Measurements from ENCODE around the gene RNF182. TPM values are rescaled to one million over a fixed set of nuclear protein-coding genes. Genes with fewer than 3 reads are reported as not detected.

RNF182 gene
- polyA plus RNA-seq, 1 of the 3 experiments (the other 2 are of a cell fraction), result 8.0 TPM

DNA sequence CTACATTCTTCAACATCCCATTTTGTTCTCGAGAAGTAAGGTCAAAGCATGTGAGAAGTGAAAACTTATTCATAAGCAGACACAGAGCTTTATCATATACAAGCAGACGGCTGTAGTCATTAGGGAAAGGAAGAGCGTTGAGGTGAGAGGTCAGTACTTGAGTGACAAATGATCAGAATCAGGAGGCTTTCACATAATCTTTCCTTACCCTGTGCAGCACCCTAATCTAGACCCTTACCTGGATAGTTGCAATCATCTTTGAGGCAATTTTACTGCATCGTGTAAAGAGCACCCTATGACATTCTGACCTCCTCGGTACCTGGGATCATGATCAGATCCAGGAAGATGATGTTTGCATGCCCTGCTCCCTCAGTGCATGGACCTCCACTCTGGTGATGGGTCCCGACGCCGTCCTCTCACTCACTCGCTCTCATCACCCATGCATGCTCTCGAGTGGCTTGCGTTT is 62.7 kb downstream of the RNF182 start:
- ChIA-PET CTCF (interaction anchor here (0.7 kb wide), 1 partner anchor 13 kb away, joined by 3 read pairs; no protein-coding TSS in a partner anchor), POLR2A (no interaction called here)
- WGBS (ENCODE audit: low lambda C conversion rate), result 93% methylated on average over 11 of the region's 11 CpGs
- no peak overlapping the region for H3K4me2 ChIP-seq
- H3K36me3 ChIP-seq (replicated peaks in 1 of 2; ENCODE audit: control insufficient read depth in 1 of 2, insufficient read depth in 2 of 2, low read length in 1 of 2), result no peaks in the 10 kb centered on the region
- H4K20me1 ChIP-seq (ENCODE audit: insufficient read depth), result no peaks in the 10 kb centered on the region
- no peak overlapping the region for H3K27ac ChIP-seq (ENCODE audit: low read depth in 2 of 2, low read length in 1 of 2)
- DNase-seq, result no peak
- H3K27me3 ChIP-seq (ENCODE audit: insufficient read depth), result no peaks in the 10 kb centered on the region
- H2AFZ ChIP-seq (ENCODE audit: low read depth), result no peak overlapping the region
- H3K9ac ChIP-seq, result no peak overlapping the region
- TF ChIP-seq TEAD4 (IDR thresholded peaks at IDR 0.05; ENCODE audit: borderline replicate concordance, insufficient read depth), result no peak
- no peak for TF ChIP-seq FOSL2 (IDR thresholded peaks at IDR 0.05; ENCODE audit: borderline replicate concordance, low read depth)
- no peak for TF ChIP-seq RFX5 (IDR thresholded peaks at IDR 0.05; ENCODE audit: low read length)
- TF ChIP-seq TCF12 (IDR thresholded peaks at IDR 0.05), result no peak
- TF ChIP-seq, protein P1, sequence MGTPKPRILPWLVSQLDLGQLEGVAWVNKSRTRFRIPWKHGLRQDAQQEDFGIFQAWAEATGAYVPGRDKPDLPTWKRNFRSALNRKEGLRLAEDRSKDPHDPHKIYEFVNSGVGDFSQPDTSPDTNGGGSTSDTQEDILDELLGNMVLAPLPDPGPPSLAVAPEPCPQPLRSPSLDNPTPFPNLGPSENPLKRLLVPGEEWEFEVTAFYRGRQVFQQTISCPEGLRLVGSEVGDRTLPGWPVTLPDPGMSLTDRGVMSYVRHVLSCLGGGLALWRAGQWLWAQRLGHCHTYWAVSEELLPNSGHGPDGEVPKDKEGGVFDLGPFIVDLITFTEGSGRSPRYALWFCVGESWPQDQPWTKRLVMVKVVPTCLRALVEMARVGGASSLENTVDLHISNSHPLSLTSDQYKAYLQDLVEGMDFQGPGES (IDR thresholded peaks at IDR 0.05; ENCODE audit: low read depth, low read length), result no peak
- no peak for TF ChIP-seq SMC3 (IDR thresholded peaks at IDR 0.05; ENCODE audit: low read depth, low read length)
- TF ChIP-seq TAF1 (IDR thresholded peaks at IDR 0.05; ENCODE audit: borderline replicate concordance, low read depth, low read length), result no peak
- TF ChIP-seq FOXM1 (IDR thresholded peaks at IDR 0.05; ENCODE audit: low read depth), result no peak
- TF ChIP-seq, protein P2, sequence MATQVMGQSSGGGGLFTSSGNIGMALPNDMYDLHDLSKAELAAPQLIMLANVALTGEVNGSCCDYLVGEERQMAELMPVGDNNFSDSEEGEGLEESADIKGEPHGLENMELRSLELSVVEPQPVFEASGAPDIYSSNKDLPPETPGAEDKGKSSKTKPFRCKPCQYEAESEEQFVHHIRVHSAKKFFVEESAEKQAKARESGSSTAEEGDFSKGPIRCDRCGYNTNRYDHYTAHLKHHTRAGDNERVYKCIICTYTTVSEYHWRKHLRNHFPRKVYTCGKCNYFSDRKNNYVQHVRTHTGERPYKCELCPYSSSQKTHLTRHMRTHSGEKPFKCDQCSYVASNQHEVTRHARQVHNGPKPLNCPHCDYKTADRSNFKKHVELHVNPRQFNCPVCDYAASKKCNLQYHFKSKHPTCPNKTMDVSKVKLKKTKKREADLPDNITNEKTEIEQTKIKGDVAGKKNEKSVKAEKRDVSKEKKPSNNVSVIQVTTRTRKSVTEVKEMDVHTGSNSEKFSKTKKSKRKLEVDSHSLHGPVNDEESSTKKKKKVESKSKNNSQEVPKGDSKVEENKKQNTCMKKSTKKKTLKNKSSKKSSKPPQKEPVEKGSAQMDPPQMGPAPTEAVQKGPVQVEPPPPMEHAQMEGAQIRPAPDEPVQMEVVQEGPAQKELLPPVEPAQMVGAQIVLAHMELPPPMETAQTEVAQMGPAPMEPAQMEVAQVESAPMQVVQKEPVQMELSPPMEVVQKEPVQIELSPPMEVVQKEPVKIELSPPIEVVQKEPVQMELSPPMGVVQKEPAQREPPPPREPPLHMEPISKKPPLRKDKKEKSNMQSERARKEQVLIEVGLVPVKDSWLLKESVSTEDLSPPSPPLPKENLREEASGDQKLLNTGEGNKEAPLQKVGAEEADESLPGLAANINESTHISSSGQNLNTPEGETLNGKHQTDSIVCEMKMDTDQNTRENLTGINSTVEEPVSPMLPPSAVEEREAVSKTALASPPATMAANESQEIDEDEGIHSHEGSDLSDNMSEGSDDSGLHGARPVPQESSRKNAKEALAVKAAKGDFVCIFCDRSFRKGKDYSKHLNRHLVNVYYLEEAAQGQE (IDR thresholded peaks at IDR 0.05; ENCODE audit: low read depth, low read length), result no peak
- no peak for TF ChIP-seq CHD2 (IDR thresholded peaks at IDR 0.05; ENCODE audit: low read length, partially characterized antibody)
- no peak for TF ChIP-seq RCOR1 (IDR thresholded peaks at IDR 0.05; ENCODE audit: low read length)
- peaks cover 6% of the 10 kb centered on the region for H3F3A ChIP-seq (replicated peaks; ENCODE audit: insufficient read depth)
- no peak overlapping the region for H3K4me3 ChIP-seq (ENCODE audit: low read depth in 2 of 2, low read length in 1 of 2)
- no peaks in the 10 kb centered on the region for H3K9me3 ChIP-seq
- no peaks in the 10 kb centered on the region for H3K9me2 ChIP-seq
- no peaks in the 10 kb centered on the region for H3K79me2 ChIP-seq (ENCODE audit: insufficient read depth)
- H3K4me1 ChIP-seq (ENCODE audit: control insufficient read depth in 1 of 2, insufficient read depth in 2 of 2, low read depth in 1 of 2, low read length in 1 of 2), result peaks cover 0 to 27% of the 10 kb centered on the region in 2 experiments; a peak in 2 of 4 replicates

DNA sequence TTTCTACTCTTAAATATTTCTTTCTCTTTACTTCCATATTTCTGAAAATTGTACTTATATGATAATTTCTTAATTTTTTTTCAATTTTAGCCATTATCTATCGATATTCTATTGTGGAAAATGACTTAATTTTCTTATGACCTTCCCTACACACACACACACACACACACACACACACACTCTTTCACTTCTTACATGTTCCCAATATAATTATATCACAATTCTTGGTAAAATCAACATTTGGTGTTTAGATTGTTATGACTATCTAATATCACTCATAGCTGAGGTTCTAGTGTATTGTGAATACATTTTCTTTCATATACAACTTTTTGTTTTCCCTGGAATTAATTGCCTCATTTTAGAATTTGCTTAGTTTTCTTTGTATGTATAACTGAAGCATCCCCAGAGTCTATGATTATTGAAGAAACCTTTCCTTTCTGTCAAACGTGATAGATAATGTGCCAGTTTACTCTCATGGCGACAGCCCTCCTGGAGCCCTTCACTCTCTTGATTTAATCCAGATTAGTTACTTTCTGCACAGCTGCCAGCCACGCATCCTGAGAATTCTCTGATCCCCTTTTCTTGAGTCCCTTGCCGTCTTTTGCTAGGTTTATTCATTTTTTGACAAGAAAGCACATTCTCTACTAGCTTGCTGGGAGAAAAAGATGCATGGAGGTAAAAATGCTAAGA is 63.4 kb downstream of the RNF182 start:
- POLR2A ChIA-PET, result no interaction called here
- DNase-seq, result no peak

More for the DNA sequence above, 63.4 kb downstream of the RNF182 start:
- H3K9ac ChIP-seq, result no peak overlapping the region
- CTCF ChIA-PET, result interaction anchor here (0.8 to 1.3 kb wide), 2 partner anchors 41 to 79 kb away, joined by 3 to 4 read pairs; no protein-coding TSS in a partner anchor
- no peak overlapping the region for H3K27ac ChIP-seq (ENCODE audit: low read depth in 2 of 2, low read length in 1 of 2)
- H3K9me2 ChIP-seq, result no peaks in the 10 kb centered on the region
- 77% methylated on average over 5 of the region's 5 CpGs for WGBS (ENCODE audit: low lambda C conversion rate)
- TF ChIP-seq, protein P3, sequence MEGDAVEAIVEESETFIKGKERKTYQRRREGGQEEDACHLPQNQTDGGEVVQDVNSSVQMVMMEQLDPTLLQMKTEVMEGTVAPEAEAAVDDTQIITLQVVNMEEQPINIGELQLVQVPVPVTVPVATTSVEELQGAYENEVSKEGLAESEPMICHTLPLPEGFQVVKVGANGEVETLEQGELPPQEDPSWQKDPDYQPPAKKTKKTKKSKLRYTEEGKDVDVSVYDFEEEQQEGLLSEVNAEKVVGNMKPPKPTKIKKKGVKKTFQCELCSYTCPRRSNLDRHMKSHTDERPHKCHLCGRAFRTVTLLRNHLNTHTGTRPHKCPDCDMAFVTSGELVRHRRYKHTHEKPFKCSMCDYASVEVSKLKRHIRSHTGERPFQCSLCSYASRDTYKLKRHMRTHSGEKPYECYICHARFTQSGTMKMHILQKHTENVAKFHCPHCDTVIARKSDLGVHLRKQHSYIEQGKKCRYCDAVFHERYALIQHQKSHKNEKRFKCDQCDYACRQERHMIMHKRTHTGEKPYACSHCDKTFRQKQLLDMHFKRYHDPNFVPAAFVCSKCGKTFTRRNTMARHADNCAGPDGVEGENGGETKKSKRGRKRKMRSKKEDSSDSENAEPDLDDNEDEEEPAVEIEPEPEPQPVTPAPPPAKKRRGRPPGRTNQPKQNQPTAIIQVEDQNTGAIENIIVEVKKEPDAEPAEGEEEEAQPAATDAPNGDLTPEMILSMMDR (IDR thresholded peaks at IDR 0.05), result no peak
- TF ChIP-seq, protein P4, sequence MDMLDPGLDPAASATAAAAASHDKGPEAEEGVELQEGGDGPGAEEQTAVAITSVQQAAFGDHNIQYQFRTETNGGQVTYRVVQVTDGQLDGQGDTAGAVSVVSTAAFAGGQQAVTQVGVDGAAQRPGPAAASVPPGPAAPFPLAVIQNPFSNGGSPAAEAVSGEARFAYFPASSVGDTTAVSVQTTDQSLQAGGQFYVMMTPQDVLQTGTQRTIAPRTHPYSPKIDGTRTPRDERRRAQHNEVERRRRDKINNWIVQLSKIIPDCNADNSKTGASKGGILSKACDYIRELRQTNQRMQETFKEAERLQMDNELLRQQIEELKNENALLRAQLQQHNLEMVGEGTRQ (IDR thresholded peaks at IDR 0.05; ENCODE audit: borderline replicate concordance, low read depth, low read length), result no peak
- TF ChIP-seq, protein P5, sequence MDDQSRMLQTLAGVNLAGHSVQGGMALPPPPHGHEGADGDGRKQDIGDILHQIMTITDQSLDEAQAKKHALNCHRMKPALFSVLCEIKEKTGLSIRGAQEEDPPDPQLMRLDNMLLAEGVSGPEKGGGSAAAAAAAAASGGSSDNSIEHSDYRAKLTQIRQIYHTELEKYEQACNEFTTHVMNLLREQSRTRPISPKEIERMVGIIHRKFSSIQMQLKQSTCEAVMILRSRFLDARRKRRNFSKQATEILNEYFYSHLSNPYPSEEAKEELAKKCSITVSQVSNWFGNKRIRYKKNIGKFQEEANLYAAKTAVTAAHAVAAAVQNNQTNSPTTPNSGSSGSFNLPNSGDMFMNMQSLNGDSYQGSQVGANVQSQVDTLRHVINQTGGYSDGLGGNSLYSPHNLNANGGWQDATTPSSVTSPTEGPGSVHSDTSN (IDR thresholded peaks at IDR 0.05), result no peak
- TF ChIP-seq EZH2phosphoT487 (IDR thresholded peaks at IDR 0.05; ENCODE audit: borderline replicate concordance, low read depth) (no peak), FOSL2 (IDR thresholded peaks at IDR 0.05; ENCODE audit: borderline replicate concordance, low read depth) (no peak), NFIC (IDR thresholded peaks at IDR 0.05; ENCODE audit: borderline replicate concordance) (no peak)
- no peaks in the 10 kb centered on the region for H3K36me3 ChIP-seq (replicated peaks in 1 of 2; ENCODE audit: control insufficient read depth in 1 of 2, insufficient read depth in 2 of 2, low read length in 1 of 2)
- H3K79me2 ChIP-seq (ENCODE audit: insufficient read depth), result no peaks in the 10 kb centered on the region
- H3K4me2 ChIP-seq, result no peak overlapping the region
- no peaks in the 10 kb centered on the region for H4K20me1 ChIP-seq (ENCODE audit: insufficient read depth)
- H3K4me3 ChIP-seq (ENCODE audit: low read depth in 2 of 2, low read length in 1 of 2), result no peak overlapping the region
- peaks cover 12% of the 10 kb centered on the region for H3F3A ChIP-seq (replicated peaks; ENCODE audit: insufficient read depth)
- no peaks in the 10 kb centered on the region for H3K9me3 ChIP-seq
- no peak overlapping the region for H2AFZ ChIP-seq (ENCODE audit: low read depth)
- no peaks in the 10 kb centered on the region for H3K27me3 ChIP-seq (ENCODE audit: insufficient read depth)
- H3K4me1 ChIP-seq (ENCODE audit: control insufficient read depth in 1 of 2, insufficient read depth in 2 of 2, low read depth in 1 of 2, low read length in 1 of 2), result peaks cover 0 to 27% of the 10 kb centered on the region in 2 experiments; a peak in 2 of 4 replicates
